SK-N-SH (cell line): ENCODE data around the gene CGGBP1. TPM values are rescaled to one million over a fixed set of nuclear protein-coding genes. Genes with fewer than 3 reads are reported as not detected.
"Not testable (repeated sequence)": the region's sequence is repeated elsewhere in the genome, so short reads cannot be mapped to it uniquely, and the experiment has no call there.

Experiments used
- CTCF ChIA-PET: fragments of 300-600, 350-600 bp; formaldehyde crosslinking; extraction: SDS; loops from one replicate; lab custom pipeline; 2021; lab: Yijun Ruan, JAX
- POLR2A ChIA-PET: fragments of 350-600 bp; sonication (Branson Sonifier 250); formaldehyde crosslinking; extraction: SDS; loops from one replicate; lab custom pipeline; 2020; ENCODE audit warnings: antibody characterized with exemption, inconsistent platforms; lab: Yijun Ruan, JAX
- DNase-seq: peaks from one replicate; pipeline ENCODE4 v3.0.0; 2012
- H2AFZ ChIP-seq: fragments of 200-600 bp; sonication (generic); 2 replicates; pipeline ENCODE4 v1.8.1; 2016; ENCODE audit warnings: antibody characterized with exemption, mild to moderate bottlenecking, low read depth
- H3F3A ChIP-seq: fragments of 200-600 bp; sonication (generic); replicated peaks from 2 replicates; pipeline ENCODE3; 2016; ENCODE audit warnings: antibody characterized with exemption, mild to moderate bottlenecking; ENCODE audit not compliant: insufficient read depth
- H3K27ac ChIP-seq, 2 experiments: fragments of 200-500 bp in 1 of 2; fragments of 200-600 bp in 1 of 2; sonication (Bioruptor generic) in 1 of 2; sonication (generic), shearing (Covaris generic) in 1 of 2; 2 replicates each; pipeline versions ENCODE4 v1.5.1 to v1.6.1; 2014 to 2016; ENCODE audit warnings: low read depth in 2 of 2, inconsistent platforms in 1 of 2, low read length in 1 of 2, mild to moderate bottlenecking in 1 of 2, mixed read lengths in 1 of 2
- H3K27me3 ChIP-seq: fragments of 200-600 bp; sonication (generic), shearing (Covaris generic); 2 replicates; pipeline ENCODE4 v1.6.1; 2016; ENCODE audit warnings: mixed run types; ENCODE audit not compliant: insufficient read depth
- H3K36me3 ChIP-seq, 2 experiments: fragments of 200-500 bp in 1 of 2; fragments of 200-600 bp in 1 of 2; sonication (Bioruptor generic) in 1 of 2; sonication (generic) in 1 of 2; replicated peaks in 1 of 2; 2 replicates each; pipeline versions ENCODE3 to v1.5.1; 2014 to 2016; ENCODE audit warnings: low read length in 1 of 2, mild to moderate bottlenecking in 1 of 2; ENCODE audit not compliant: insufficient read depth in 2 of 2, control insufficient read depth in 1 of 2
- H3K4me1 ChIP-seq, 2 experiments: fragments of 200-500 bp in 1 of 2; fragments of 200-600 bp in 1 of 2; sonication (Bioruptor generic) in 1 of 2; sonication (generic), shearing (Covaris generic) in 1 of 2; 2 replicates each; pipeline versions ENCODE4 v1.5.1 to v1.6.1; 2014 to 2016; ENCODE audit warnings: low read depth in 1 of 2, low read length in 1 of 2, mixed run types in 1 of 2; ENCODE audit not compliant: insufficient read depth in 2 of 2, control insufficient read depth in 1 of 2
- H3K4me2 ChIP-seq: fragments of 200-600 bp; sonication (generic), shearing (Covaris generic); 2 replicates; pipeline ENCODE4 v1.6.1; 2017; ENCODE audit warnings: mixed run types
- H3K4me3 ChIP-seq, 2 experiments: fragments of 200-500 bp in 1 of 2; fragments of 200-600 bp in 1 of 2; sonication (Bioruptor generic) in 1 of 2; sonication (generic), shearing (Covaris generic) in 1 of 2; 2 replicates each; pipeline versions ENCODE4 v1.5.1 to v1.8.1; 2014 to 2016; ENCODE audit warnings: low read depth in 2 of 2, inconsistent platforms in 1 of 2, low read length in 1 of 2, mild to moderate bottlenecking in 1 of 2, mixed read lengths in 1 of 2, moderate library complexity in 1 of 2
- H3K79me2 ChIP-seq: fragments of 200-600 bp; sonication (generic); 2 replicates; pipeline ENCODE4 v1.8.1; 2017; ENCODE audit warnings: mild to moderate bottlenecking; ENCODE audit not compliant: insufficient read depth
- H3K9ac ChIP-seq: fragments of 200-600 bp; sonication (generic); 2 replicates; pipeline ENCODE4 v1.6.1; 2017; ENCODE audit warnings: mixed run types
- H3K9me2 ChIP-seq: fragments of 200-600 bp; sonication (generic); 2 replicates; pipeline ENCODE4 v1.6.1; 2017; ENCODE audit warnings: mixed run types
- H3K9me3 ChIP-seq: fragments of 200-600 bp; sonication (generic); 2 replicates; pipeline ENCODE4 v1.6.1; 2017; ENCODE audit warnings: mixed run types, mild to moderate bottlenecking, moderate library complexity
- H4K20me1 ChIP-seq: fragments of 200-600 bp; sonication (generic); 2 replicates; pipeline ENCODE4 v1.6.1; 2017; ENCODE audit warnings: mild to moderate bottlenecking, mixed run types; ENCODE audit not compliant: insufficient read depth
- CHD2 ChIP-seq: fragments of 150-350 bp; IDR thresholded peaks from 2 replicates; pipeline ENCODE4 v1.6.1; 2018; ENCODE audit warnings: low read length; ENCODE audit not compliant: partially characterized antibody
- EP300 ChIP-seq, 2 experiments: IDR thresholded peaks; 2 replicates each; pipeline versions ENCODE4 v1.4.0 to v1.6.1; 2012; ENCODE audit warnings: borderline replicate concordance in 1 of 2, low read depth in 1 of 2, low read length in 1 of 2
- FOSL2 ChIP-seq: IDR thresholded peaks from 2 replicates; pipeline ENCODE4 v1.4.0; 2012; ENCODE audit warnings: low read depth, mild to moderate bottlenecking, moderate library complexity, borderline replicate concordance
- JUND ChIP-seq: IDR thresholded peaks from 2 replicates; pipeline ENCODE4 v1.4.0; 2012
- MEF2A ChIP-seq: IDR thresholded peaks from 2 replicates; pipeline ENCODE4 v1.4.0; 2012; ENCODE audit warnings: low read depth, borderline replicate concordance
- NRF1 ChIP-seq: IDR thresholded peaks from 2 replicates; pipeline ENCODE4 v1.6.1; 2012; ENCODE audit warnings: low read depth, mild to moderate bottlenecking, low read length
- POLR2AphosphoS5 ChIP-seq: IDR thresholded peaks from 2 replicates; pipeline ENCODE4 v1.6.1; 2012; ENCODE audit warnings: low read depth, low read length
- RCOR1 ChIP-seq: fragments of 150-350 bp; IDR thresholded peaks from 2 replicates; pipeline ENCODE4 v1.6.1; 2017; ENCODE audit warnings: antibody characterized with exemption, low read length
- RFX5 ChIP-seq: IDR thresholded peaks from 2 replicates; pipeline ENCODE4 v1.6.1; 2012; ENCODE audit warnings: mild to moderate bottlenecking, improper control_type of control experiment, low read length
- SIN3A ChIP-seq: IDR thresholded peaks from 2 replicates; pipeline ENCODE4 v1.6.1; 2012; ENCODE audit warnings: low read depth, mild to moderate bottlenecking, low read length, moderate library complexity, borderline replicate concordance
- SMC3 ChIP-seq: IDR thresholded peaks from 2 replicates; pipeline ENCODE4 v1.6.1; 2012; ENCODE audit warnings: low read depth, low read length, improper control_type of control experiment
- TAF1 ChIP-seq: IDR thresholded peaks from 2 replicates; pipeline ENCODE4 v1.6.1; 2012; ENCODE audit warnings: low read depth, mild to moderate bottlenecking, low read length, moderate library complexity, borderline replicate concordance
- TCF12 ChIP-seq: IDR thresholded peaks from 2 replicates; pipeline ENCODE4 v1.4.0; 2012
- TEAD4 ChIP-seq: IDR thresholded peaks from 2 replicates; pipeline ENCODE4 v1.4.0; 2012; ENCODE audit warnings: mild to moderate bottlenecking, borderline replicate concordance; ENCODE audit not compliant: insufficient read depth
- YY1 ChIP-seq: IDR thresholded peaks from 2 replicates; pipeline ENCODE4 v1.4.0; 2012; ENCODE audit warnings: low read depth, mild to moderate bottlenecking
- WGBS: methylation state at CpG from one replicate; pipeline ENCODE4 v1.1.6; 2017; ENCODE audit warnings: low lambda C conversion rate; 5-methylcytosine and 5-hydroxymethylcytosine counted together
- polyA plus RNA-seq, 3 experiments: library from polyadenylated mRNA; depleted of rRNA; stranded (reverse); fragments of >200 nt; gene quantifications; 2 replicates each; pipeline ENCODE4 v1.2.3, GENCODE V29; 2012
- TF ChIP-seq, protein P1 (sequence below): IDR thresholded peaks from 2 replicates; pipeline ENCODE4; 2012
- TF ChIP-seq, protein P2 (sequence below): IDR thresholded peaks from 2 replicates; pipeline ENCODE4 v1.4.0; 2012; ENCODE audit warnings: low read depth
- TF ChIP-seq, protein P3 (sequence below): IDR thresholded peaks from 2 replicates; pipeline ENCODE4 v1.4.0; 2012; ENCODE audit warnings: low read depth, borderline replicate concordance
- TF ChIP-seq, protein P4 (sequence below): IDR thresholded peaks from 2 replicates; pipeline ENCODE4 v1.4.0; 2012; ENCODE audit warnings: low read depth, borderline replicate concordance
- TF ChIP-seq, protein P5 (sequence below): fragments of 200-600 bp; sonication (generic); IDR thresholded peaks from 2 replicates; pipeline ENCODE4 v1.6.1; 2017; ENCODE audit warnings: antibody characterized with exemption, mild to moderate bottlenecking, moderate library complexity

CGGBP1 gene
- polyA plus RNA-seq, 1 of the 3 experiments (the other 2 are of a cell fraction), result 34.5 TPM

DNA sequence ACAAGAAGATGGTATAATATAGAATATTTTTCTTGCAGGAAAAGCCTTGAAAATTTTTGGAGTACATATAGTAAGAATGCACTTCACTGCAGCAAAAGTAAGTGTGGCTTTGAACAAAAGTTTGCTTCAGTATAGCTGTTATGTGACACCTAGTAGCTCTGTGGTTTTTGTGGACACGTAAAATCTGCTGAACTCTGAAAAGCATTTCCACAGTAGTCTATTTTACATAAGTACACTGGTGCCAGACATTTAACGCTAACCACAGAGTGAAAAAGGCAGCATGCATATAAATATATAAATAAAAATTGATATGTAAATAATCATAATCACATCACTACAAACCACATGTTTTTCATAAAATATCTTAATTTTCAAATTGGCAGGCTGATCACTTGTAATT lies 39.8 kb downstream of the CGGBP1 start:
- POLR2A ChIA-PET, result no interaction called here
- H3K36me3 ChIP-seq, result no peaks in the 10 kb centered on the region
- no peaks in the 10 kb centered on the region for H3K79me2 ChIP-seq
- no peaks in the 10 kb centered on the region; the same call in 1 of the 2 replicates for H3K27me3 ChIP-seq
- TF ChIP-seq POLR2AphosphoS5 (no peak), CHD2 (no peak), NRF1 (no peak), RFX5 (no peak), MEF2A (no peak), TCF12 (no peak), TAF1 (no peak), JUND (no peak), SMC3 (no peak), SIN3A (no peak), YY1 (no peak), RCOR1 (no peak), FOSL2 (no peak), EP300 (IDR thresholded peaks at IDR 0.05; ENCODE audit: borderline replicate concordance in 1 of 2, low read depth in 1 of 2, low read length in 1 of 2) (no peak), TEAD4 (no peak)
- TF ChIP-seq, protein P1, sequence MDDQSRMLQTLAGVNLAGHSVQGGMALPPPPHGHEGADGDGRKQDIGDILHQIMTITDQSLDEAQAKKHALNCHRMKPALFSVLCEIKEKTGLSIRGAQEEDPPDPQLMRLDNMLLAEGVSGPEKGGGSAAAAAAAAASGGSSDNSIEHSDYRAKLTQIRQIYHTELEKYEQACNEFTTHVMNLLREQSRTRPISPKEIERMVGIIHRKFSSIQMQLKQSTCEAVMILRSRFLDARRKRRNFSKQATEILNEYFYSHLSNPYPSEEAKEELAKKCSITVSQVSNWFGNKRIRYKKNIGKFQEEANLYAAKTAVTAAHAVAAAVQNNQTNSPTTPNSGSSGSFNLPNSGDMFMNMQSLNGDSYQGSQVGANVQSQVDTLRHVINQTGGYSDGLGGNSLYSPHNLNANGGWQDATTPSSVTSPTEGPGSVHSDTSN, result no peak
- TF ChIP-seq, protein P2, sequence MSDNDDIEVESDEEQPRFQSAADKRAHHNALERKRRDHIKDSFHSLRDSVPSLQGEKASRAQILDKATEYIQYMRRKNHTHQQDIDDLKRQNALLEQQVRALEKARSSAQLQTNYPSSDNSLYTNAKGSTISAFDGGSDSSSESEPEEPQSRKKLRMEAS, result no peak
- TF ChIP-seq, protein P3, sequence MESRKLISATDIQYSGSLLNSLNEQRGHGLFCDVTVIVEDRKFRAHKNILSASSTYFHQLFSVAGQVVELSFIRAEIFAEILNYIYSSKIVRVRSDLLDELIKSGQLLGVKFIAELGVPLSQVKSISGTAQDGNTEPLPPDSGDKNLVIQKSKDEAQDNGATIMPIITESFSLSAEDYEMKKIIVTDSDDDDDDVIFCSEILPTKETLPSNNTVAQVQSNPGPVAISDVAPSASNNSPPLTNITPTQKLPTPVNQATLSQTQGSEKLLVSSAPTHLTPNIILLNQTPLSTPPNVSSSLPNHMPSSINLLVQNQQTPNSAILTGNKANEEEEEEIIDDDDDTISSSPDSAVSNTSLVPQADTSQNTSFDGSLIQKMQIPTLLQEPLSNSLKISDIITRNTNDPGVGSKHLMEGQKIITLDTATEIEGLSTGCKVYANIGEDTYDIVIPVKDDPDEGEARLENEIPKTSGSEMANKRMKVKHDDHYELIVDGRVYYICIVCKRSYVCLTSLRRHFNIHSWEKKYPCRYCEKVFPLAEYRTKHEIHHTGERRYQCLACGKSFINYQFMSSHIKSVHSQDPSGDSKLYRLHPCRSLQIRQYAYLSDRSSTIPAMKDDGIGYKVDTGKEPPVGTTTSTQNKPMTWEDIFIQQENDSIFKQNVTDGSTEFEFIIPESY, result no peak
- TF ChIP-seq, protein P4, sequence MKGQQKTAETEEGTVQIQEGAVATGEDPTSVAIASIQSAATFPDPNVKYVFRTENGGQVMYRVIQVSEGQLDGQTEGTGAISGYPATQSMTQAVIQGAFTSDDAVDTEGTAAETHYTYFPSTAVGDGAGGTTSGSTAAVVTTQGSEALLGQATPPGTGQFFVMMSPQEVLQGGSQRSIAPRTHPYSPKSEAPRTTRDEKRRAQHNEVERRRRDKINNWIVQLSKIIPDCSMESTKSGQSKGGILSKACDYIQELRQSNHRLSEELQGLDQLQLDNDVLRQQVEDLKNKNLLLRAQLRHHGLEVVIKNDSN, result no peak
- TF ChIP-seq, protein P5, sequence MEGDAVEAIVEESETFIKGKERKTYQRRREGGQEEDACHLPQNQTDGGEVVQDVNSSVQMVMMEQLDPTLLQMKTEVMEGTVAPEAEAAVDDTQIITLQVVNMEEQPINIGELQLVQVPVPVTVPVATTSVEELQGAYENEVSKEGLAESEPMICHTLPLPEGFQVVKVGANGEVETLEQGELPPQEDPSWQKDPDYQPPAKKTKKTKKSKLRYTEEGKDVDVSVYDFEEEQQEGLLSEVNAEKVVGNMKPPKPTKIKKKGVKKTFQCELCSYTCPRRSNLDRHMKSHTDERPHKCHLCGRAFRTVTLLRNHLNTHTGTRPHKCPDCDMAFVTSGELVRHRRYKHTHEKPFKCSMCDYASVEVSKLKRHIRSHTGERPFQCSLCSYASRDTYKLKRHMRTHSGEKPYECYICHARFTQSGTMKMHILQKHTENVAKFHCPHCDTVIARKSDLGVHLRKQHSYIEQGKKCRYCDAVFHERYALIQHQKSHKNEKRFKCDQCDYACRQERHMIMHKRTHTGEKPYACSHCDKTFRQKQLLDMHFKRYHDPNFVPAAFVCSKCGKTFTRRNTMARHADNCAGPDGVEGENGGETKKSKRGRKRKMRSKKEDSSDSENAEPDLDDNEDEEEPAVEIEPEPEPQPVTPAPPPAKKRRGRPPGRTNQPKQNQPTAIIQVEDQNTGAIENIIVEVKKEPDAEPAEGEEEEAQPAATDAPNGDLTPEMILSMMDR, result no peak
- WGBS, result 16% methylated on average over 2 of the region's 2 CpGs
- H4K20me1 ChIP-seq, result no peaks in the 10 kb centered on the region
- no peak for DNase-seq
- no peak overlapping the region for H3K4me3 ChIP-seq
- H3K4me1 ChIP-seq, result no peaks in the 10 kb centered on the region
- CTCF ChIA-PET, result interaction anchor here (0.6 to 1.8 kb wide), 3 partner anchors 14 to 70 kb away, joined by 3 to 7 read pairs (median 3); no protein-coding TSS in a partner anchor
- no peak overlapping the region for H3K27ac ChIP-seq
- no peaks in the 10 kb centered on the region for H3F3A ChIP-seq
- H3K9ac ChIP-seq, result no peak overlapping the region
- no peak overlapping the region for H3K4me2 ChIP-seq
- no peaks in the 10 kb centered on the region for H3K9me3 ChIP-seq
- H2AFZ ChIP-seq, result no peak overlapping the region
- H3K9me2 ChIP-seq, result no peaks in the 10 kb centered on the region

DNA sequence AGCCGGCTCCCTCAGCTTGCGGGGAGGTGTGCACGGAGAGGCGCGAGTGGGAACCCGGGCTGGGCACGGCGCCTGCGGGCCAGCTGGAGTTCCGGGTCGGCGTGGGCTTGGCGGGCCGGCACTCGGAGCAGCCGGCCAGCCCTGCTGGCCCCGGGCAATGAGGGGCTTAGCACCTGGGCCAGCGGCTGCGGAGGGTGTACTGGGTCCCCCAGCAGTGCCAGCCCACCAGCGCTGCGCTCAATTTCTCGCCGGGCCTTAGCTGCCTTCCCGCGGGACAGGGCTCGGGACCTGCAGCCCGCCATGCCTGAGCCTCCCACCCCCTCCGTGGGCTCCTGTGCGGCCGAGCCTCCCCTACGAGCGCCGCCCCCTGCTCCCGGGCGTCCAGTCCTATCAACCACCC lies 43.1 kb downstream of the CGGBP1 start:
- H3K27ac ChIP-seq, H3K9me3 ChIP-seq, H3K4me1 ChIP-seq, DNase-seq, H3F3A ChIP-seq, H3K4me3 ChIP-seq, H3K9me2 ChIP-seq, H3K36me3 ChIP-seq, H3K79me2 ChIP-seq, H4K20me1 ChIP-seq, H3K4me2 ChIP-seq, H3K9ac ChIP-seq, POLR2A ChIA-PET, H2AFZ ChIP-seq, H3K27me3 ChIP-seq: not testable (repeated sequence)
- WGBS, result no CpG with 5 or more reads among the region's 35 CpGs
- CTCF ChIA-PET, result interaction anchor here (0.9 to 1.3 kb wide), 2 partner anchors 17 to 97 kb away, joined by 4 read pairs; no protein-coding TSS in a partner anchor
